ENCODE results near the gene LSP1. TPM values are rescaled to one million over a fixed set of nuclear protein-coding genes. Genes with fewer than 3 reads are reported as not detected.

Gene LSP1
- polyA plus RNA-seq, 1 donor from 2014 or later, result not detected

GRCh38 chr11:1839924-1840779 is 12.7 kb upstream of the LSP1 start:
- Histone ChIP-seq H3K79me2 (replicated peaks; ENCODE audit: insufficient read depth, low read length) (no peaks in the 10 kb centered on the region), H3K27me3 (ENCODE audit: insufficient read depth, low read depth, low read length) (no peaks in the 10 kb centered on the region), H3K27ac (ENCODE audit: low read length) (no peak overlapping the region), H3K9ac (ENCODE audit: low read length) (no peak overlapping the region), H2AFZ (ENCODE audit: low read depth, low read length) (no peak overlapping the region), H3K9me2 (ENCODE audit: insufficient read depth, low read length) (no peaks in the 10 kb centered on the region), H3K4me2 (ENCODE audit: low read length) (no peak overlapping the region), H4K20me1 (ENCODE audit: insufficient read depth) (no peaks in the 10 kb centered on the region), H3K36me3 (ENCODE audit: insufficient read depth, low read length) (no peaks in the 10 kb centered on the region), H3F3A (ENCODE audit: insufficient read depth, low read length, poor library complexity, severe bottlenecking) (no peaks in the 10 kb centered on the region), H3K9me3 (ENCODE audit: low read length) (no peaks in the 10 kb centered on the region), H3K4me3 (ENCODE audit: low read length) (no peak overlapping the region)
- TF ChIP-seq EP300 (conservative IDR thresholded peaks at IDR 0.05; ENCODE audit: poor library complexity, severe bottlenecking), result no peak
- TF ChIP-seq TAF1 (IDR thresholded peaks at IDR 0.05; ENCODE audit: low read depth), result no peak
- TF ChIP-seq CTCF (IDR thresholded peaks at IDR 0.05; ENCODE audit: poor library complexity, severe bottlenecking), result no peak
- TF ChIP-seq EZH2 (IDR thresholded peaks at IDR 0.05; ENCODE audit: borderline replicate concordance, insufficient read depth, low read length, poor library complexity, severe bottlenecking), result no peak
- TF ChIP-seq MXI1 (conservative IDR thresholded peaks at IDR 0.05; ENCODE audit: poor library complexity, severe bottlenecking), result no peak
- no peak for TF ChIP-seq SMC3 (conservative IDR thresholded peaks at IDR 0.05; ENCODE audit: poor library complexity)
- no peak for TF ChIP-seq RAD21 (conservative IDR thresholded peaks at IDR 0.05)
- no peak for TF ChIP-seq REST (IDR thresholded peaks at IDR 0.05; ENCODE audit: borderline replicate concordance)
- TF ChIP-seq POLR2AphosphoS5 (IDR thresholded peaks at IDR 0.05), result no peak

GRCh38 chr11:1840780-1841480 is 12.0 kb upstream of the LSP1 start:
- Histone ChIP-seq H3K79me2 (replicated peaks; ENCODE audit: insufficient read depth, low read length) (no peaks in the 10 kb centered on the region), H3K4me2 (ENCODE audit: low read length) (no peak overlapping the region), H3K36me3 (ENCODE audit: insufficient read depth, low read length) (no peaks in the 10 kb centered on the region), H4K20me1 (ENCODE audit: insufficient read depth) (no peaks in the 10 kb centered on the region), H3K9ac (ENCODE audit: low read length) (no peak overlapping the region), H3K27me3 (ENCODE audit: insufficient read depth, low read depth, low read length) (no peaks in the 10 kb centered on the region), H3K9me2 (ENCODE audit: insufficient read depth, low read length) (no peaks in the 10 kb centered on the region), H2AFZ (ENCODE audit: low read depth, low read length) (no peak overlapping the region), H3K27ac (ENCODE audit: low read length) (no peak overlapping the region), H3K4me3 (ENCODE audit: low read length) (no peak overlapping the region), H3K9me3 (ENCODE audit: low read length) (no peaks in the 10 kb centered on the region), H3F3A (ENCODE audit: insufficient read depth, low read length, poor library complexity, severe bottlenecking) (no peaks in the 10 kb centered on the region)
- TF ChIP-seq MXI1 (conservative IDR thresholded peaks at IDR 0.05; ENCODE audit: poor library complexity, severe bottlenecking) (no peak), EZH2 (IDR thresholded peaks at IDR 0.05; ENCODE audit: borderline replicate concordance, insufficient read depth, low read length, poor library complexity, severe bottlenecking) (no peak), POLR2AphosphoS5 (IDR thresholded peaks at IDR 0.05) (no peak), RAD21 (conservative IDR thresholded peaks at IDR 0.05) (no peak), CTCF (IDR thresholded peaks at IDR 0.05; ENCODE audit: poor library complexity, severe bottlenecking) (no peak), TAF1 (IDR thresholded peaks at IDR 0.05; ENCODE audit: low read depth) (no peak), REST (IDR thresholded peaks at IDR 0.05; ENCODE audit: borderline replicate concordance) (no peak), SMC3 (conservative IDR thresholded peaks at IDR 0.05; ENCODE audit: poor library complexity) (no peak), EP300 (conservative IDR thresholded peaks at IDR 0.05; ENCODE audit: poor library complexity, severe bottlenecking) (no peak)

All from neural cell (in vitro differentiated cells).